ENCODE data around the gene MSANTD2.
"Not testable (repeated sequence)": the region's sequence is repeated elsewhere in the genome, so short reads cannot be mapped to it uniquely, and the experiment has no call there.

MSANTD2 gene

GRCh38 chr11:124814739-124815138 is 14.5 kb upstream of the MSANTD2 start:
- no peak for DNase-seq

GRCh38 chr11:124812876-124813275 is 12.7 kb upstream of the MSANTD2 start:
- no peak for DNase-seq

- DNase-seq: no peak
Measured at GRCh38 chr11:124811399-124812125, 11.4 kb upstream of the MSANTD2 start.

DNA sequence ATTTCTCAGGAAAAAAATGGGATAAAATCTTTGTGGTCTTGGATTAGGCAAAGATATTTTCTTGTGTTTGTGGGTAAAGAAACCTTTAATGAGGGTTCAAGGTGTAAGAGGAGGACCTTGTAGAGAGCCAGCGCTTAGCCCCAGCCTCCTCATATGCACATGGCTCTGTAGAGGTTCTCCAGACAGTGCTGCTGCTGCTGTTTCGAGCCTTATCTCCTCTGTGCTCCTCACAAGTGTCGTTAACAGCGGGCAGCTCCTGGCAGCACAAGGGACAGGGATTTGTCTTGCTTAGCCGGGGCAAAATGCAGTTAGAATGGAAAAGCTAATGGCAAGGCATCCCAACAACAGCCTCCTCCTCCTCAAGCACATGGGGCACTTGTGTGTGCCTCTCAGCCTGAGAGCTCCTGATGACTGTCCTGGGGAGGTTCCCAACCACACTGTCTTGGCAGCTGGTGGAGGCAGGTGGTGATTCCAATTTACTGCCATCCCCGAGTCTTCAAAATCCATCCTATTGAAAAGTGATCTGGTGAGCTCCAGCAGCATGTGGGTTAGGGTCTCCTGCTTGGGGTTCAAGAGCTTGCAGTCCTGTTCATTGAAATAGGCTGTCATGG is 7.6 kb upstream of the MSANTD2 start:
- DNase-seq: no peak

DNA sequence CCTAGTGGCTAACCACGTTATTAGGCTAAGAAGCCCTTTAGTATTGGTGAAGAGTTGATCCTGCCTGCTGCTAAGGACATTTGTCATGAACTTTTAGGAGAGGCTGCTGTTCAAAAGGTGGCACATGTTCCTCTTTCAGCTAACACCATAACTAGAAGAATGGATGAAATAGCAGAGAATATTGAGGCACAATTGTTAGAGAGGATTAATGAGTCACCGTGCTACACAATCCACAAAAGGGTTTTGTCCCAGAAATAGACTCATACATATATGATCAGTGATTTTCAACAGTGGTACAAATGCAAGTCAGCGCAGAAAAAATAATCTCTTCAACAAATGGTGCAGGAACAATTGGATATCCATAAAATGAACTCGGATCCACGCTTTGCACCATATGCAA is 7.0 kb upstream of the MSANTD2 start:
- no peak for DNase-seq

- DNase-seq: no peak
Measured at GRCh38 chr11:124804884-124805283, 4.7 kb upstream of the MSANTD2 start.

DNA sequence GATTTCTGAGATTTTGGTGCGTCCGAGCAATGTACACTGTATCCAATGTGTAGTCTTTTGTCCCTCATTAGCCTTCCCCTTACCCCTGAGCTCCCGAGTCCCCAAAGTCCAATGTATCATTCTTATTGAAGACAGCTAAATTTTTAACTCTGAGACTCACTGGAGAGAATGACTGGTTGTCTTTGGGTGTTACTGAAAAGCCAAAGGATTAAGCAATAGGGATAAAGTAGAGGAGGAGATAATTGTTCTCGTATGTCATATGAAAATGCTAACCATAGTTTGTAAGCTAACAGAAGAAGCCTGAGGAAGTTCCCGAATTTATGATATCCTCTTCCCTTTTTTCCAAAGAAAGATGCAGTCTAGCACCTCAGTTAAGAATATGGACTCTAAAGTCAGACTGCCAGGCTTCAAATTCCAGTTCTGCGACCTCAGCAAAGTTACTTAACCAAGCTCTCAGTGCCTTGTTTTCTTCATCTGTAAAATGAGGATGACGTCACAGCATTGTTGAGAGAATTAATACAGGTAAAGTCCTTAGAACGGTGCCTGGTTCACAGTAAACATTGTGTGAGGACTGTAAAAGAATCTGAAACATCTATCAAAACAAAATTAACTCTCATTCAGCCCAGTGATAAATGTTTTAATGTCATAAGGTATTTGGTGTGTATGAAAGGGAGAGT is 1.6 kb upstream of the MSANTD2 start:
- no peak for DNase-seq

DNA sequence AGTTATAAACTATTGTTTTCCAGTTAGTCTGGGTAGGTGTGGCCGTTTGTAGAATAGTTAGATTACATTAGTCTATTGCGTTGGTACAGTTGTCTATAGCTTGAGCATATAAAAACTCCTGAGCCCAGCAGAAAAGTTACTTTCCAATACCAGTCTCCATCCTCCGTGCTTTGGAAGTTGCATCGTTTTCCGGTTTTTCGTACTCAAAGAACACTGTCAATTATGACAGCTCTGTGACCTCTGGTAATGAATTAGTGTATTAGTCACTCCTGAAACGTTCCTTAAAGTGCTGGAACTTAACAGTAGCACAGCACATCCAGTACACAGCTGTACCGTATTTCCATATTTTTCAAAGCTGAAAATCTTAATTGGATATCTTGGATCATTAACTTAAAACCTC is 808 bp upstream of the MSANTD2 start:
- DNase-seq: no peak

DNA sequence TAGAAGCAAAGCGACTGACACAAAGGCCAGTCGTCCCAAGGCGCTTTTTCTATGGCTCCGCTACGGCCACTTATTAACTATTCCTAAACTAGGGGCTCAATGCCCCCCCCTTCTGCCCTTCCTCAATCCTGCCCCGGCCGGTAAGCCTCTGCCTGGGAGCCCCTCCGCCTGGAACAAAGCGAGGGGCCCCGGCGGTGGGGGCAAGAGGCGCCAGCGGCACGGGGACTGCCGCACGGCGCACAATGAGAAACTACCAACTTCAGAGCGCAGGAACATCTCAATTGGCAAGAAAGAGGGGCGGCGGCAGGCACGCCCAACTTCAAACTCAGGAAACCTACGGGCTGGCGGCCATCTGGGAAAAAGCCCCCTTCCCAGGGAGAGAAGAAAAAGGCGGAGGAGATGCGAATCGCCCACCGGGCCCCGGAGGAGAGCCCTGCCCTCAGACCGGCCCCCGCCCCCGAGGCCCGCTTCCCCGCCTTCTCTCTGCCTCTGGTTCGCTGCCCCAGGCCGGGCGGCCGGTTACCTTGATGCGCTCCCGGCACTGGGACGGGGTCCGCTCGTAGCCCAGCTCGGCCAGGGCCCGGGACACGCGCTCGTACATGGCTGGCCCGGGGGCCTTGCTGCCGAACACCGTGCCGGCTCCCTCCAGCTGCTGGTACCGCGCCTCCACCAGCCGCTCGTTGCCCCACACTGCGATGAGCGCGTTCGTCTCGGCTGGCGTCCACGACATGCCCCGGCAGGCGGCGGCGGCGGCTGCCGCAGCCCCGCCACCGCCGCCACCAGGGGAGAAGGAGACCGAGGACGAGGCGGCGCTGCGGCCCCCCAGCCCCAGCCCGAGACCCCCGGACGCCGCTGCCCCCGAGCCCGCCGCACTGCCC is 619 bp downstream of the MSANTD2 start:
- peak; percentile 27 for DNase-seq

- no peak for DNase-seq
Measured at GRCh38 chr11:124798991-124799347, 1.2 kb downstream of the MSANTD2 start.

GRCh38 chr11:124796312-124796711 is 3.9 kb downstream of the MSANTD2 start:
- DNase-seq: no peak

- peak; percentile 84 for DNase-seq
Measured at GRCh38 chr11:124793466-124794278, 6.5 kb downstream of the MSANTD2 start.

- no peak for DNase-seq
Measured at GRCh38 chr11:124791626-124792341, 8.4 kb downstream of the MSANTD2 start.

DNA sequence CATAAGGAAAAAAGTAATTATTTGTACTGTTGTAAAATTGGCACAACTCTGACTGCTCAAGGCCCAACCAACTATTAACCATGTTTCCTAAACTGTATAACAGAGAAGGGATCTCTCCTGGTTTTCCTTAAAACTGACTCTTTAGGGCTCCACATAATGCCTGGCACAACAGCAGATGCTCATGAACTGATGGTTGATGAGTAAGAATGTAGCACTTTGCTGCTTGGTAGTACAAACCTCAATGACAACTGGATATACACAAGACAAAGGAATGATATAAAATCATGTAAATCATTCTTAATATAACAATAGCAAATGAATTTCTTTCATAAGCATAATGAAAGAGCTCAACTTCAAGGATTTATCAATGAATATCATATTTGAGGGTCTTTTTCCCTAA is 11.7 kb downstream of the MSANTD2 start:
- DNase-seq: no peak

GRCh38 chr11:124784051-124784450 is 16.2 kb downstream of the MSANTD2 start:
- DNase-seq: no peak

DNA sequence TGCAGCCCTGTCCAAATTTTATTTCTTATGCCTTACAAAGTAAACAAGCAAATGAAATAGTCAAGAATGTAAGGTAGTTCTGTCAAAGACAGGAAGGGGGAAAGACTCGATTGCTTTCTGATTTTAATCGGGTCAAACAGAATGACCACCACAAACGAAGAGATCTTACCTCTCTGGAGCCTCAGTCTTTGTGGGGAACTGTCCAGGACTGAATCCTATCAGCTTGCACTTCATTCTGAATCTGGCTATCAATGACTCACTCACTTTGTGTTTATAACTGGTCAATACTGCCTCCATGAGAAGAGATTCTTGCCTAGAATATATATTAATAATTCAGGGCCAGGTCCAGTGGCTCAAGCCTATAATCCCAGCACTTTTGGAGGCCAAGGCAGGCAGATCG is 17.2 kb downstream of the MSANTD2 start:
- no peak for DNase-seq

- no peak for DNase-seq
Measured at GRCh38 chr11:124779568-124779967, 20.6 kb downstream of the MSANTD2 start.

- no peak for DNase-seq
Measured at GRCh38 chr11:124778281-124778680, 21.9 kb downstream of the MSANTD2 start.

DNA sequence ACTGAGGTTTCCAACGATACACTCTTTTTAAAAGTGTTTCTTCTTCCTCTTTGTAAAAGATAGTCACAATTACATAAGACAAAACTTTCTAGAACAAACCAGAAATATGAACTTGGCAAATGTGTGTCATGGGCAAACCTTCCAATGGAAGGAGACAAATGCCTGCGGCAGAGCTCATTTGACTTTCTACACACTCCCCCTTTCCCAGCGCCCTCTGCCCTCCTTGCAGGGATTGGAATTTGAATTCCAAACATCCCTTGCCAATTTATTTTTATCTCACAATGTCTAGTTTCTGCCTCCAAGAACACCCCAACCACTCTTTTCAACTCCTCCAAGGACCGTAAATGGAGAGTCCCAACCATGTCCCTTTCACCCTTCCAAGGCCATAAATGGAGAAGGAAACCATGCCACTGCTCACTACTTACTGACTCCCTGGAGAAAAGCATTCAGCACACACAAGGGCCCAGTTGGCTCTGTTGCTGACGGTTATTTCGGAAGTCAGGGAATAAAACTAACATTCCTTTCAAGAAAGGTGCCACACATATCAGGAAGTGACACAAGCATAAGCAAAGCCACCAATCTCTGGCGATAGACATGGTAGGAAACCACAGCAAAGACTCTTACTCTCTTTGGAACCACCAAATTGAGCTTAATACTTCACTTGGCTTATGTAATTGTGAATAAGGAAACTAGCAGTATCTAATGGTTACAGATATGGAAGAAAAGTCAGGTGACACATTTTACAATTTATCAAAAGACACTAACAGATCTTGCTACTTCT is 23.2 kb downstream of the MSANTD2 start:
- no peak for DNase-seq

DNA sequence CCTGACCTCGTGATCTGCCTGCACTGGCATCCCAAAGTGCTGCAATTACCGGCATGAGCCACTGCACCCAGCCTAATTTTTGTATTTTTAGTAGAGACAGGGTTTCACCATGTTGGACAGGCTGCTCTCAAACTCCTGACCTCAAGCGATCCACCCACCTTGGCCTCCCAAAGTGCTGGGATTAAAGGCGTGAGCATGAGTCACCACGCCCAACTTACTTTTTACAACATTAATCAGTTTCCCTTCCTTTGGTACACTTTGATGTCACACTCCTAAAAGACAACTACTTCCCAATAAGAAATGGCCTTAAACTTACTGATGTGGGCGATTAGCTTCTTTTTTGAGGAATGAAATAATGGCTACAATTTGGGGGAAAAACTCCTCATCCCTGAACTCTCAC is 29.2 kb downstream of the MSANTD2 start:
- not testable (repeated sequence) for DNase-seq

All from hematopoietic multipotent progenitor cell treated with erythropoietin and hydrocortisone succinate and interleukin-3 and kit ligand, for 8 days (in vitro differentiated cells).